ENCODE measurements around the gene SYT14.

- TF ChIP-seq POLR2A (IDR thresholded peaks at IDR 0.05) (no peak), EP300 (IDR thresholded peaks at IDR 0.05) (no peak)
- TF ChIP-seq, protein P1, sequence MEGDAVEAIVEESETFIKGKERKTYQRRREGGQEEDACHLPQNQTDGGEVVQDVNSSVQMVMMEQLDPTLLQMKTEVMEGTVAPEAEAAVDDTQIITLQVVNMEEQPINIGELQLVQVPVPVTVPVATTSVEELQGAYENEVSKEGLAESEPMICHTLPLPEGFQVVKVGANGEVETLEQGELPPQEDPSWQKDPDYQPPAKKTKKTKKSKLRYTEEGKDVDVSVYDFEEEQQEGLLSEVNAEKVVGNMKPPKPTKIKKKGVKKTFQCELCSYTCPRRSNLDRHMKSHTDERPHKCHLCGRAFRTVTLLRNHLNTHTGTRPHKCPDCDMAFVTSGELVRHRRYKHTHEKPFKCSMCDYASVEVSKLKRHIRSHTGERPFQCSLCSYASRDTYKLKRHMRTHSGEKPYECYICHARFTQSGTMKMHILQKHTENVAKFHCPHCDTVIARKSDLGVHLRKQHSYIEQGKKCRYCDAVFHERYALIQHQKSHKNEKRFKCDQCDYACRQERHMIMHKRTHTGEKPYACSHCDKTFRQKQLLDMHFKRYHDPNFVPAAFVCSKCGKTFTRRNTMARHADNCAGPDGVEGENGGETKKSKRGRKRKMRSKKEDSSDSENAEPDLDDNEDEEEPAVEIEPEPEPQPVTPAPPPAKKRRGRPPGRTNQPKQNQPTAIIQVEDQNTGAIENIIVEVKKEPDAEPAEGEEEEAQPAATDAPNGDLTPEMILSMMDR (IDR thresholded peaks at IDR 0.05) = no peak
Measured at GRCh38 chr1:210198840-210199239, 260.8 kb downstream of the SYT14 start.

Measured in tibial nerve (tissue), 4 donors.